HG03066 (cell line): ENCODE measurements around the gene MAP3K4.

Source experiments
- ATAC-seq: cut with Tn5 transposase; IDR thresholded peaks from one replicate; pipeline ENCODE4 v1.9.1; 2021; ENCODE audit warnings: low read depth; ENCODE audit not compliant: unreplicated experiment

The MAP3K4 gene

GRCh38 chr6:161163466-161164181 is 172.1 kb downstream of the MAP3K4 start:
- no peak for ATAC-seq

GRCh38 chr6:161164182-161164625 is 172.6 kb downstream of the MAP3K4 start:
- no peak for ATAC-seq

GRCh38 chr6:161166176-161166575 is 174.6 kb downstream of the MAP3K4 start:
- ATAC-seq = no peak

GRCh38 chr6:161166677-161167076 is 175.1 kb downstream of the MAP3K4 start:
- ATAC-seq = no peak
